ENCODE data around the gene GYPB.
A peak's percentile ranks its signal among the peaks of the same experiment; 100 is the strongest.
"Not testable (repeated sequence)": the region's sequence is repeated elsewhere in the genome, so short reads cannot be mapped to it uniquely, and the experiment has no call there.

Gene GYPB

GRCh38 chr4:144024399-144025053 lies 5.3 kb upstream of the GYPB start:
- not testable (repeated sequence) for H3K4me1 Mint-ChIP-seq; ATAC-seq (ENCODE audit: low read depth); H3K36me3 Mint-ChIP-seq; H3K9me3 Mint-ChIP-seq; DNase-seq (ENCODE audit: low spot score in 2 of 2); H3K4me3 Mint-ChIP-seq; H3K27me3 Mint-ChIP-seq; H3K27ac Mint-ChIP-seq

DNA sequence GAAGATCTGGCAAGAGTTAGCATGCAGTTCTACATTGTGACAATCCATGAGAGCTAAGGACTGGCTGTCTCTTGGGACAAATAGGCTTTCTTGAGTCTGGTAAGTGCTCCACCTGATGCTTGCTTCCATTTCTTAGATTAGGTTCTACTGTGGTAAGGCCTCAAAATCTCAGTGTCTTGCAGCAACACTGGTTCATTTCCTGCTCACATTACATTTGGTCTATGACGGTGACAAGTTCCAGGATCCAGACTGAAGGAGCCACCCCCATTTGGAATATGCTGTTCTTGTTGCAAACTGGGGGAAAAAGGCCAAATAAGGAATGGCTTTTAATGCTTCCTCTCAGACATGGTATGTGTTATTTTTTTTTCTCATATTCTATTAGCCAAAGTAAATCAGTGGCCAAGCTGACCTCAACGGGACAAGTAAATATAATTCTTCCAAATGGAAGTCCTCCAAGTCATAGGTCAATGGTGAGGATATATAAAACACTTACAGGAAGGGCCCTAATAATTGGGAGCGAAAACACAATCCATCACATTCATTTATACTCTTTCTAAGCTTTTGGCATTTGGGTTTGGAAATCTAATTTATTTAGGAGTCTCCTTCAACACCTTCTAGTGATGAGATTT lies 3.7 kb upstream of the GYPB start:
- DNase-seq (ENCODE audit: low spot score in 2 of 2): not testable (repeated sequence)

GRCh38 chr4:144021336-144021990 lies 2.3 kb upstream of the GYPB start:
- ATAC-seq (ENCODE audit: low read depth) (peak; percentile 73), DNase-seq (ENCODE audit: low spot score in 2 of 2) (peak in 1 of 2 donors; percentile 14)
- not testable (repeated sequence) for H3K27me3 Mint-ChIP-seq, H3K27ac Mint-ChIP-seq, H3K4me3 Mint-ChIP-seq, H3K9me3 Mint-ChIP-seq, H3K36me3 Mint-ChIP-seq, H3K4me1 Mint-ChIP-seq

More for the DNA sequence above, 3.7 kb upstream of the GYPB start:
- not testable (repeated sequence) for H3K36me3 Mint-ChIP-seq; H3K4me1 Mint-ChIP-seq; H3K9me3 Mint-ChIP-seq; H3K4me3 Mint-ChIP-seq; H3K27ac Mint-ChIP-seq; H3K27me3 Mint-ChIP-seq; ATAC-seq (ENCODE audit: low read depth)

GRCh38 chr4:144018223-144019000 lies 768 bp downstream of the GYPB start:
- not testable (repeated sequence) for H3K4me3 Mint-ChIP-seq; DNase-seq (ENCODE audit: low spot score in 2 of 2)

GRCh38 chr4:144017271-144017670 lies 1.9 kb downstream of the GYPB start:
- not testable (repeated sequence) for H3K9me3 Mint-ChIP-seq; DNase-seq (ENCODE audit: low spot score in 2 of 2); H3K27me3 Mint-ChIP-seq; H3K36me3 Mint-ChIP-seq; ATAC-seq (ENCODE audit: low read depth); H3K27ac Mint-ChIP-seq; H3K4me1 Mint-ChIP-seq; H3K4me3 Mint-ChIP-seq

More at GRCh38 chr4:144018223-144019000, 768 bp downstream of the GYPB start:
- H3K9me3 Mint-ChIP-seq; H3K27me3 Mint-ChIP-seq; H3K27ac Mint-ChIP-seq; H3K4me1 Mint-ChIP-seq; ATAC-seq (ENCODE audit: low read depth); H3K36me3 Mint-ChIP-seq: not testable (repeated sequence)

GRCh38 chr4:144016057-144016605 lies 3.0 kb downstream of the GYPB start:
- not testable (repeated sequence) for H3K4me1 Mint-ChIP-seq; H3K27ac Mint-ChIP-seq; ATAC-seq (ENCODE audit: low read depth); H3K4me3 Mint-ChIP-seq; H3K27me3 Mint-ChIP-seq; H3K36me3 Mint-ChIP-seq; H3K9me3 Mint-ChIP-seq; DNase-seq (ENCODE audit: low spot score in 2 of 2)

DNA sequence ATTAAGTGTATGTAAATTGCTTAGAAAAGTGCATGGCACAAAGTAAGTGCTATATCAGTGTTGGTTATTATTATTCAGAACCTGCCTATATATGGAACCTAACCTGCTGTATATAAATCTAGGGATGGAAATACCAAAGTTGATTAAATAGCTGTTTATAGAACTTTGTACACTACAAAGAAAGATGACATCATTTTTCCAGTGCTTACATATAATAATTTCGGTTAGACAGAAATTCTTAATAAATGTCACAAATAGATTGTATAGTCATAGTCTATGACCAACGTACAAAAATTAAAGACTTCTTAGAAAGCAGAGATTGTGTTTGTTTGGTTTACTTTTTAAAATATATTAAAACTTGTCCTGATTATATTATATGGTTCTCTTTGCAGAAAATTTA lies 4.4 kb downstream of the GYPB start:
- H3K27ac Mint-ChIP-seq: no peak overlapping the region
- H3K36me3 Mint-ChIP-seq: no peaks in the 10 kb centered on the region
- no peaks in the 10 kb centered on the region for H3K9me3 Mint-ChIP-seq
- DNase-seq (ENCODE audit: low spot score in 2 of 2) (no peak), ATAC-seq (ENCODE audit: low read depth) (no peak)
- peaks cover 2% of the 10 kb centered on the region for H3K27me3 Mint-ChIP-seq
- no peak overlapping the region for H3K4me3 Mint-ChIP-seq
- H3K4me1 Mint-ChIP-seq: no peaks in the 10 kb centered on the region

GRCh38 chr4:144008602-144009001 lies 10.6 kb downstream of the GYPB start:
- not testable (repeated sequence) for H3K27ac Mint-ChIP-seq

DNA sequence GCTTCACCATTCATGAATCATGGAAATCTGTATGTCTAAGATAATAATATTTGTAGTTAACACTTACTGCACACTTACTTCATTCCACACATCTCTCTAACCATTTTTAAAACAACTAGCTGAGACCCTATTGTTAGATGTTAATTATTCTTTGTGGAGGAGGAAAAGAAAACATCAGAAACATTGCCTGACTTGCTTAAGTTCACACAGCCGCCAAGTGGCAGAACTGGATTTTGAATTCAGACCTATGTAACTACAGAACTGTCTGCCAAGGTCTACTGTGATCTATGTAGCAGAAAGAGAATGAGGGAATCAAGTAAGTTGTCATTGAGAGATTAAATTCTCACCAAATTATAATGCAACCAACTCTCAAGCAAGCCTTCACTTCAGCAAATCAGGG lies 11.2 kb downstream of the GYPB start:
- DNase-seq (ENCODE audit: low spot score in 2 of 2); H3K27me3 Mint-ChIP-seq; H3K4me1 Mint-ChIP-seq; H3K9me3 Mint-ChIP-seq; ATAC-seq (ENCODE audit: low read depth); H3K36me3 Mint-ChIP-seq; H3K4me3 Mint-ChIP-seq; H3K27ac Mint-ChIP-seq: not testable (repeated sequence)

More at GRCh38 chr4:144008602-144009001, 10.6 kb downstream of the GYPB start:
- not testable (repeated sequence) for H3K27me3 Mint-ChIP-seq; H3K9me3 Mint-ChIP-seq; DNase-seq (ENCODE audit: low spot score in 2 of 2); H3K4me3 Mint-ChIP-seq; H3K4me1 Mint-ChIP-seq; H3K36me3 Mint-ChIP-seq
- peak; percentile 61 for ATAC-seq (ENCODE audit: low read depth)

GRCh38 chr4:144006200-144006803 lies 12.9 kb downstream of the GYPB start:
- not testable (repeated sequence) for H3K36me3 Mint-ChIP-seq; DNase-seq (ENCODE audit: low spot score in 2 of 2)

DNA sequence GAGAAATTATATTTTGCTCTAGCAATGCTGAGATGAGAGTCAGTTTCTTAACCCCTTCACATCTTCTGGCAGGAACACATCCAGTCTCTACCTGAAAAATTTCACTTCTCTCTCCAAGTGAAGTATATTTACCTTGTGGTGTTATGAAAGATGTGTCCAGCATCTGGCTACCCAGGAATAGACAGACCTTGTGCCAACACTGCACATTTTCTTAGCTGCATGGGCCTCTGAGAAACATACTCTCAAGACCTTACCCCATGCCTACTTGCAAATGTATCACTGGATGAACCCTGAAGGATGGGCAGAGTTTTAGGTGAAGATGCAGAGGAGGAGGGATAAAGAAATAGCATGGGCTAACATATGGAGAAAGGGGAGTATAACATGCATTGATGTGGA lies 13.6 kb downstream of the GYPB start:
- H3K9me3 Mint-ChIP-seq; DNase-seq (ENCODE audit: low spot score in 2 of 2); H3K27me3 Mint-ChIP-seq; H3K4me1 Mint-ChIP-seq; H3K36me3 Mint-ChIP-seq; H3K27ac Mint-ChIP-seq; H3K4me3 Mint-ChIP-seq; ATAC-seq (ENCODE audit: low read depth): not testable (repeated sequence)

More at GRCh38 chr4:144006200-144006803, 12.9 kb downstream of the GYPB start:
- H3K27ac Mint-ChIP-seq; H3K27me3 Mint-ChIP-seq; H3K4me3 Mint-ChIP-seq; H3K4me1 Mint-ChIP-seq; ATAC-seq (ENCODE audit: low read depth); H3K9me3 Mint-ChIP-seq: not testable (repeated sequence)

- not testable (repeated sequence) for ATAC-seq (ENCODE audit: low read depth); H3K27me3 Mint-ChIP-seq; DNase-seq (ENCODE audit: low spot score in 2 of 2); H3K27ac Mint-ChIP-seq; H3K4me1 Mint-ChIP-seq; H3K36me3 Mint-ChIP-seq; H3K4me3 Mint-ChIP-seq; H3K9me3 Mint-ChIP-seq
Observed at GRCh38 chr4:144004868-144005557, 14.2 kb downstream of the GYPB start.

DNA sequence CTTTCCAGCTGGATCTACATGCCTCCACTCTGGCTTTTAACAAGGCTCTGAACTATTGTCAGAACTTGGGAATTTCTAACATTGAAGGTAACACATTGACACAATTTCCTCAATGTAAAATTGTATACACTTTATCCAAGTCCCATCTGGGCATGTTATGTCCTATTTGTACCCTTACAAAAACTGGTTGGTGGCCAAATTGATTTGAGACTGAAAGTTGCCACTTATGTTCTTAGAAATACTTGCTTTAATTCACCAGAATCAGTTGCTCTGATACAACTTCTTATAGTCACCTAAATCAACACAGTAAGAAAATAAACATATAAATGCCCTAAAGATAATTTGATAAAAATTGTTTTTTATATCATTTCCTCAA lies 15.3 kb downstream of the GYPB start:
- ATAC-seq (ENCODE audit: low read depth); H3K36me3 Mint-ChIP-seq: not testable (repeated sequence)

More for the DNA sequence above, 15.3 kb downstream of the GYPB start:
- H3K27me3 Mint-ChIP-seq; DNase-seq (ENCODE audit: low spot score in 2 of 2); H3K4me3 Mint-ChIP-seq; H3K4me1 Mint-ChIP-seq; H3K9me3 Mint-ChIP-seq; H3K27ac Mint-ChIP-seq: not testable (repeated sequence)
